SW480 (cell line): Measurements from ENCODE around the gene KCNK17.

Source experiments
- DNase-seq: peaks from one replicate; pipeline ENCODE4 v3.0.0-alpha.2; 2016; ENCODE audit warnings: low spot score

The KCNK17 gene

GRCh38 chr6:39266782-39267355, 47.4 kb downstream of the KCNK17 start:
- DNase-seq, result no peak

GRCh38 chr6:39266375-39266774, 47.8 kb downstream of the KCNK17 start:
- DNase-seq, result no peak

GRCh38 chr6:39263303-39264037, 50.7 kb downstream of the KCNK17 start:
- no peak for DNase-seq

DNA sequence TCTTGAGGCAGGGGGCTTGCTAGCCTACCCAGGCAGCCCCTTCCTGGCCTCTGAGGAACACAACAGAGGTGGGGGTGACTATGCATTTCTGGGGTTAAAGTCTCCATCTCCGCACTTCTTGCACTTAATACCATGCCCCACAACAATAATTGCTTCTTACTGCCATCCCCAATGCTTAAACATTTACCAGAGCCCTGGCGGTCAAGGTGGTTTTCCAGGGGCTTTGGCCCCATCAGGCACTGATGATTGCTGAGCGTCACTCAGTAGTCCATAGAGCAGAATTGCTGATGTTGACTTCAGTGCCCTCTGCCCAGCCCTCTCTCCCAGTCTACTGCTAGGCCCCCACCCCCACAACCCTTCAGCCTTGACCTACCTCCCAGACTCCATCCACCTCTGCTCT, 52.5 kb downstream of the KCNK17 start:
- DNase-seq, result no peak

- no peak for DNase-seq
Observed at GRCh38 chr6:39260953-39261352, 53.3 kb downstream of the KCNK17 start.

DNA sequence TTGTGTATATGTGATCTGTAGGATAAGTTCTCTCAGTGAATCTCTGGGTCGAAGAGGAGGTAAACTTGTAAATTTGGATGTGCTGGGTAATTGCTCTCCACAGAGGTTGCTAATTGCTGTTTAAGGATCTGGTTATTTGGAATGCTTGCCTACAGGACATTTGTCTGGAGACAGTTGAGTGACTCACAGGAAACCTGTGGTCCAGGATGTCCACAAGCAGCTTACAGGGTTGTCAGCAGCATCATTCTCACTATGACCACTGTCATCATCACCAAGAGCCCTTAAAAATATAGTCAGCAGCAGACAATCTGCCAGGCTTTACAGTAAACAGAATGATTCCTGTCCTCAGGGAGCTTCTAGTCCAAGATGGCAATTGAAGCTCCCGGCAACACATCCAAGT, 53.8 kb downstream of the KCNK17 start:
- no peak for DNase-seq

DNA sequence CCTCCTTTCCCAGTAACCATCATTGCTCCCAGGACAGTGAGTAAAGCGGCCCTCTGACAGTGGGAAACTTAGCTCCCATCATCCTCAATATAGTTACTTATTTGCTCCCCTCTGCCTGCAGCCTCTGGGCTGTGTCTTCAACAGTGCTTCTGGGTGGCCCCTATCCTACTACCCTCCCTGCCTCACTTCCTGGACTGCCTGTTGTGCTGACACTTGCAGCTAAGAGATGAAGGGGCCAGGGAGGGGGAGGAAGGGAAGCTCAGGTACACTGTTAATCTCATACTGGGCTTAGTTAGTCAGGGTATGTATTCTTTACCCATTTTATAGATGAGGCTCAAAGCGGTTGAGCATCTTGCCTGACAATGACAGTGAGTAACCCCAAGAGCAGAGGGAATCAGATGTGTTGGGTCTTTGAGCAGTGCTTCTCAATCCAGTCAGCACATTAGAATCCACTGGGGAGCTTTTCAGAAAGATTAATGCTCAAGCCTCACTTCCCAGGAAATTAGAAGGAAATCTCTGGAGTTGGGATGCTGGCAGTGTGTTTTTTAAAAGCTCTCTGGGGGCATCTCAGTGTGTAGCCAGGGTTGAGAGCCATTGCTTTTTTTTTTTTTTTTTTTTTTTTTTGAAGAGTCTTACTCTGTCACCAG, 57.8 kb downstream of the KCNK17 start:
- no peak for DNase-seq

DNA sequence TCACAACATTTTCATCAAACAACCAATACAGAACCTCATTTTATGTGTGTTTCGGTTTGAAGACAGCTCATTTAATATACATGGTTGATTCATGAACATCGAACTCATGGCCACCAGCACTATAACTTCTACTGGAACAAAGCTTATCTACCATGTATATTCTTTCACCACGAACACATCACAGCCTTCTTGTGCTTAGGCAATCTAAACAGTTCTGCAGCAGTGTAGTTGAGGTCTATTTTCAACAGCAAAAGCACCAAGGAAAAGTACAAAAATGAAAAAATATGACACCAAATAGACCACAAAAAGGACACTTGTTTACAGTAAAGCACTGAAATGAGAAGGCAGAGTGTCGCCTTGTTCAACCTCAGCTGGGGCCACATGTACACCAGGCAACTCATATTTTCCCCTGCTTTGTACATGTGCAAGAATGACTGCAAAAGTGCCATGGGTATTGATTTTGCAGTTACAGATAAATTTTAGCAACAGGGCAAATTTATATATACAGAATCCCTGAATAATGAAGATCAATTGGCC, 59.2 kb downstream of the KCNK17 start:
- no peak for DNase-seq

- DNase-seq, result no peak
Observed at GRCh38 chr6:39251406-39251805, 62.8 kb downstream of the KCNK17 start.

GRCh38 chr6:39250507-39250906, 63.7 kb downstream of the KCNK17 start:
- no peak for DNase-seq

- DNase-seq, result no peak
Observed at GRCh38 chr6:39249278-39249677, 64.9 kb downstream of the KCNK17 start.
